T-helper 22 cell (primary cell): ENCODE data around the gene ZC3H18.

Source experiments
- DNase-seq: peaks from one replicate; pipeline ENCODE4 v3.0.0-alpha.2; 2020; ENCODE audit warnings: low read depth

ZC3H18 gene

GRCh38 chr16:88569985-88570690, at the start of gene ZC3H18:
TSS of gene ZC3H18 (plus strand) at chr16:88570403. CDS start at chr16:88577124, 6,721 bp downstream.
- peak; percentile 96 for DNase-seq

- DNase-seq, result no peak
Measured at GRCh38 chr16:88521674-88522073, 48.5 kb upstream of the ZC3H18 start.

DNA sequence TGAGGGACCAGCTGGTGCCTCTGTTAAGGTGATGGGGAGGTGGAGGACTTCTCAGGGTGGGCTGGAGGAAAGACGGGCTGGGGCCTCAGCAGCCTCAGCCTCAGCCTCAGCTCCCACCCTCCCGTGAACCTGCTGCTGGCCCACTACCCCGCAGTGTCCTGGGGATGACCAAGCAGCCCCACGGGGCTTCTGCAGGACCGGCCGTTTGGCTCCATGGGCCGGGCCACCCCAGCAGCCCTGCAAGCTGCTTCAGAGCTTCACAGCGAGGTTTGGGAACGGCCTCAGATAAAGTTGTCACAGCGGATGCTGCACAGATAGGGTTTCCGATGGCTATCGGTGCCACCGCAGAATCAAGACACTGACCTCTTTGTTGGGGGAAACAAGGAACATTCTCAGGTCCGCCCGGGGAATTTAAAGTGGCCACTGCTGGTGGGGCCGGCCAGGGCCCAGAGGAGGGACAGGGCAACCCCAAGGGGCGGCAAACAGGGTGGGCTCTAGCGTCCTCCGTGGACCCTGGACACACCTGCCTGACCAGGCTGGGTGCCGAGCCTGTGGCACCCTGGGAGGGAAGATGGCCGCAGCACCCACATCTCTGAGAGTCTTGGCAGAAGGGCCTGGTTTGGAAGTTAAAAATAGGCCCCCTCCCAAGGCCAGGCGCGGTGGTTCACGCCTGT, 47.8 kb upstream of the ZC3H18 start:
- DNase-seq, result no peak

DNA sequence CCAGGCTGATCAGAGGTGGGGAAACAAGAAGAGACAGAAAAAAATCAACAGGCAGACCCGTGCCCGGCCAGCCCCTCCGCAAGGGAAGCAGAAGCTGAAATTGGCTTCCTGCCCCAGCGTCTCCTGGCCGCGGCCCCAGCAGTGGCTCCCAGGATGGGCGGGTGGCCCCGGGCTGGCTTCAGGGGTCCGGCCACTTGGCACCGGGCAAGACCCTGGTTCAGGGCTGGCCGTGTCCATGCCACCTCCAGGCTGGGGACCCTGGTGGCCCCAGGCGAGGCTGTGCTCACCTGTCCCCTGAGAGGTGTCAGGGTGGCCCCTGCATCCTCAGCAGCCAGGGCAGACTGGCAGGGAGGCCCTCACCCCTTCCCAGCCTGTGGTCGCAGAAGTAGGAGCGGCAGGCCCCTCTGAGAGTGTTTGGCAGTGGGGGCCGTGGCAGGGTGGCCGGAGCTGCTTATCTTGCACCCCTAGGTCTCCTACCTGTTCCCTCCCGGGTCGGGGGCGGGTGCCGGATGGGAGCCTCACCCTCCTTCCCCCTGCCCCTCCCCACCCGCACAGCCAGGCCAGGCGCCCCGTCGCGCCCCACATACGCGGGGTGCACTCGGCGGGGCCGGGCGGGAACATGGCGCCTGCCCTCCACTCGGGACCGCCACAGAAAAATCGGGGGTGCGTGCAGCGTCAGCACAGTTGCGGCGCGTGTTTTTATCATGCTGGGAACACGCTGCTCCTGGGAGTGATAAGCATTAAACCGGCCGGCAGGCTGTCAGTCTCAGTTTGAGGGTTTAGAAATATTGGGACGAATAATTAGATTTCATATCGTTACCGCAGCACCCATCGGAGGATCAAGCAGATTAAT, 46.7 kb upstream of the ZC3H18 start:
- DNase-seq, result no peak

- no peak for DNase-seq
Measured at GRCh38 chr16:88524274-88524972, 45.8 kb upstream of the ZC3H18 start.

GRCh38 chr16:88524973-88525662, 45.1 kb upstream of the ZC3H18 start:
- DNase-seq, result no peak

GRCh38 chr16:88525663-88525990, 44.6 kb upstream of the ZC3H18 start:
- DNase-seq, result no peak

- DNase-seq, result no peak
Measured at GRCh38 chr16:88526008-88526905, 43.9 kb upstream of the ZC3H18 start.

DNA sequence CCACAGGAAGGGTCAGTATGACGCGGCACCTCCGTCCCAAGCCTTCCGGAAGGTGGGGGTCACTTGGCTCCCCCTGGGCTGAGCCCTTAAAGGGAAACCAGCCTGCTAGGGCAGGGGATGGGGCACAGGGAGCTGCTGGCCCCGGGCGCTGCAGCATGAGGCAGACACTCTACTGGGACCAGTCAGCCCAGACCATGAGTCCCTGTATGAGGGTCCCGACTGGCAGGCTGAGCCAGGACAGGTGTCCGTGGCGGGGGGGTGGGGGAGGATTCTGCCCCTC, 43.4 kb upstream of the ZC3H18 start:
- no peak for DNase-seq

DNA sequence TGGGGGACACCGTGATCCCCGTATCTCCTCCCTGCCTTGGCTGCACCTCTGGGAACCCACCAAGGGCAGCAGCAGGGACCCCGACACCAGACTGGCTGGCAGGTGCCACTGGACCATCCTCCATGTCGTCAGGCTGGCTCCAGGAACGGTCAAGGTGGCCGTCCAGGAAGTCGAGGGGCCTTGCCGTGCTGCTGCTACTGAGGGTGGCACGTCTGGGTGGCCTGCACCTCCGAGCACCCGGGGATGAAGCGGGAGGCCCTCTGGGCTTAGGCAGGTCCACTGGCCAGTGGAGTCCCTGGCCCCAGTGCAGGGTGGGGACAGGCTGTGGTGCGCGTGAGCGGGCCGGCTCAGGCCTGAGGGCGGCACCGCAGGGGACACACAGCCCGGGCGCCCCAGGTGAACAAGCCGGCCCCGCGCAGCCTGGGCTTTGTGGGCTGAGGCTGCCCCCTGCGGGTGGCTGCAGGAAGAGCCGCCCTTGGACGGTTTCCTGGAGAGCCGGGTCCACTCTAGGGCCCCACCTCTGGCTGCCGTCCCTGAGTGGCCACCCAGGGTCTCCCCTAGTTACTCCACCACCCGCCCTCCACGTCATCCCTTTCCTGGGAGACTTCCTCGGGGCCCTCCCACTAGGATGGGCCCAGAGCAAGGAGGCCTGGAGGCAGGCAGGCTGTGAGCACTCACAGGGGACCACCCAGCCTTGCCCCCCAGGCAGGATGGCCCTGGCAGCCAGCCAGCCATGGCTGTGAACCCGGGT, 42.8 kb upstream of the ZC3H18 start:
- DNase-seq, result no peak

DNA sequence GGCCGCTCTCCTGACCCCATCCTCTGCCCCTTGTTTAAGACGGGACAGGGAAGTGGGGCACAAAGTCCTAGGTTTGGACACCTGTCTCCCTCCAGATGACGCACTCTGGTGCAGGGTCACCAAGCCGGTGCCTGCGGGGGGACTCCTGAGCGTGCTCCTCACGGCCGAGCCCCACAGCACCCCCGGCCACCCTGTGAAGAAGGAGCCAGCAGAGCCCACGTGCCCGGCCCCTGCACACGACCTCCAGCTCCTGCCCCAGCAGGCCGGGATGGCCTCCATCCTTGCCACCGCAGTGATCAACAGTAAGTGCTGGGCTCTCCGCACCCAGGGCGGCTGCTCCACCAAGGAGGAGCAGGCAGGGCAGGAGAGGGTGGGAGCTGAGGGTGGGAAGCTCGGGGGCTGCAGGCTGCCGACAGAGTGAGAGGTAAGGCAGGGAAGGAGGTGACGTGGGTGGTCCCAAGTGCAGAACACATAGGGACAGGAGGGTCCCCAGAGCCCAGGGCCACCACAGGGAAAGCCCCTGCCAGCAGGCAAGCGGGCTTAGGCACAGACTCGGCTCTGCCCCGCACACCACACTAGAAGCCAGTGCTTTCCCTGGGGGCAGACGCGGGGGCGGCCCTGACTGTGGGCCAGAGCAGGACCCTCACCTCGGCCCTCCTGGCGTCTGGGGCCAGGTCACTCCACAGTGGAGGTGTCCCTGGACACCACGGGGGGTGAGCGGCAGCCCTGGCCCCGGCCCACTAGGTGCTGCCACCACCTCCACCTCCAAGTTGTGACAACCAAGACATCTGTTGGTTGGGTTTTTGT, 42.1 kb upstream of the ZC3H18 start:
- no peak for DNase-seq

- no peak for DNase-seq
Measured at GRCh38 chr16:88528902-88529318, 41.3 kb upstream of the ZC3H18 start.

GRCh38 chr16:88529596-88529995, 40.6 kb upstream of the ZC3H18 start:
- DNase-seq, result no peak

GRCh38 chr16:88530051-88530857, 39.9 kb upstream of the ZC3H18 start:
- DNase-seq, result no peak

DNA sequence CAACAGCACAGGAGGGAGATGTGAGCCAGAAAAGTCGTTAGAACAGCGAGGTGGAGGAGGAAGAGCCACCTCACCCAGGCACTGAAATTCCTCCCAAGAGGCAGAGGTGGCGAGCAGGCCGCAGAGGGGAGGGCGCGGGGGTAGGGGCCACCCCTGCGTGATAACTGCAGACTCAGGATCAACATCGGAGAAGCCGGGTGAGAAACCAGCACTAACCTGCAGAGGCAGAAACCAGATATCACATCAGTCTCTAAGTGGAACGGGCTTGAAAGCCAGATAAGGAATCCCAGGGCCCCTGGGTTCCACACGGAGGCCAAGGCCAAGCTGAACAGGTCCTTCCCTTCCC, 39.4 kb upstream of the ZC3H18 start:
- no peak for DNase-seq

- DNase-seq, result no peak
Measured at GRCh38 chr16:88531346-88531745, 38.9 kb upstream of the ZC3H18 start.

DNA sequence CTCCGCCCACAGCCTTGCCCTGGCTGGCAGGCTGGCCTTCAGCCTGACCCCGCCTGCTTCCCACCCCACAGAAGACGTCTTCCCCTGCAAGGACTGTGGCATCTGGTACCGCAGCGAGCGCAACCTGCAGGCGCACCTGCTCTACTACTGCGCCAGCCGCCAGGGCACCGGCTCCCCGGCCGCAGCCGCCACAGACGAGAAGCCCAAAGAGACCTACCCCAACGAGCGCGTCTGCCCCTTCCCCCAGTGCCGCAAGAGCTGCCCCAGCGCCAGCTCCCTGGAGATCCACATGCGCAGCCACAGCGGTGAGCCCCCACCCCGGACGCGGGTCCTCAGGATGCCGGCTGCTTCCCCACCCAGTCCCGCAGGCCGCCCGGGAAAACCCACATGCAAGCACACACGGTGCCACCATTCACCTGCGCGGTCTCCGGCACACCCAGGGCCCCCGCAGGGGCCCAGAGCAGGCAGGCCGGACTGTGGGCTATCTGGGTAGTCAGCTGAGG, 38.2 kb upstream of the ZC3H18 start:
- DNase-seq, result no peak
